ENCODE data around the gene MAP2K3.

DNA sequence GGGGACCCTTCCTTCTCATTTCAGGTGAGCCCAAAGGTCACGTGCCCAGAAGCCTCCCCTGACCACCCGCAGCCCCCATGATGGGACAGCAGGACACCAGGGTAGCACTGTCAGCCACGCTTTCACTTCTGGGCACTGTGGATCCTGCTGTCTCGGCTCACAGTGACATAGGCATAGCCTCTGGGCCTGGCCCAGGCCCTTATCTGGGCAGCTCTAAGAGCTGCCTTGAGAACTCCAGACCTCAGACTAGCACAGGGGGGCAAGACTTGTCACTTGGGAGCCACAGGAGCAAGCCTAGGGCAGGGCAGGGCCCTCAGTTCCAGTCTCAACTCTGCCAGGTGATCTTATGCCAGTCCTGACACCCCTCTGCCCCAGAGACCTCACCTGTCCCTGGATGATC lies 36.0 kb upstream of the MAP2K3 start:
- TF ChIP-seq, protein P1, sequence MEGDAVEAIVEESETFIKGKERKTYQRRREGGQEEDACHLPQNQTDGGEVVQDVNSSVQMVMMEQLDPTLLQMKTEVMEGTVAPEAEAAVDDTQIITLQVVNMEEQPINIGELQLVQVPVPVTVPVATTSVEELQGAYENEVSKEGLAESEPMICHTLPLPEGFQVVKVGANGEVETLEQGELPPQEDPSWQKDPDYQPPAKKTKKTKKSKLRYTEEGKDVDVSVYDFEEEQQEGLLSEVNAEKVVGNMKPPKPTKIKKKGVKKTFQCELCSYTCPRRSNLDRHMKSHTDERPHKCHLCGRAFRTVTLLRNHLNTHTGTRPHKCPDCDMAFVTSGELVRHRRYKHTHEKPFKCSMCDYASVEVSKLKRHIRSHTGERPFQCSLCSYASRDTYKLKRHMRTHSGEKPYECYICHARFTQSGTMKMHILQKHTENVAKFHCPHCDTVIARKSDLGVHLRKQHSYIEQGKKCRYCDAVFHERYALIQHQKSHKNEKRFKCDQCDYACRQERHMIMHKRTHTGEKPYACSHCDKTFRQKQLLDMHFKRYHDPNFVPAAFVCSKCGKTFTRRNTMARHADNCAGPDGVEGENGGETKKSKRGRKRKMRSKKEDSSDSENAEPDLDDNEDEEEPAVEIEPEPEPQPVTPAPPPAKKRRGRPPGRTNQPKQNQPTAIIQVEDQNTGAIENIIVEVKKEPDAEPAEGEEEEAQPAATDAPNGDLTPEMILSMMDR (IDR thresholded peaks at IDR 0.05): no peak
- TF ChIP-seq EP300 (IDR thresholded peaks at IDR 0.05): no peak

Measured in ovary (tissue), 3 donors.